Fibroblast of the aortic adventitia (primary cell): ENCODE data around the gene CDY1B. TPM values are rescaled to one million over a fixed set of nuclear protein-coding genes. Genes with fewer than 3 reads are reported as not detected.
"Not testable (repeated sequence)": the region's sequence is repeated elsewhere in the genome, so short reads cannot be mapped to it uniquely, and the experiment has no call there.

Experiments used
- DNase-seq: peaks from one replicate; pipeline ENCODE4 v3.0.0-alpha.2; 2010; ENCODE audit warnings: low read depth
- H3K4me3 ChIP-seq: 2 replicates; pipeline ENCODE4 v1.5.1; 2011; ENCODE audit warnings: low read depth, mild to moderate bottlenecking, control low read depth, low read length, moderate library complexity
- total RNA-seq: library from RNA; depleted of rRNA; stranded (reverse); fragments of >200 nt; gene quantifications from 2 replicates; pipeline ENCODE4 v1.2.3, GENCODE V29; 2012; ENCODE audit warnings: low replicate concordance

Gene CDY1B
- not detected in 2 replicates for total RNA-seq

- not testable (repeated sequence) for H3K4me3 ChIP-seq, DNase-seq
Measured at GRCh38 chrY:24047919-24048318, at the start of gene CDY1B. TSS of gene CDY1B (minus strand) at chrY:24048019. CDS start at chrY:24047688, 331 bp downstream.

- H3K4me3 ChIP-seq, DNase-seq: not testable (repeated sequence)
Measured at GRCh38 chrY:24049525-24049924, 1.7 kb upstream of the CDY1B start.

GRCh38 chrY:24043209-24043608 is 4.6 kb downstream of the CDY1B start:
- H3K4me3 ChIP-seq, DNase-seq: not testable (repeated sequence)

- DNase-seq, H3K4me3 ChIP-seq: not testable (repeated sequence)
Measured at GRCh38 chrY:24039008-24039718, 8.7 kb downstream of the CDY1B start.

- DNase-seq = not testable (repeated sequence)
Measured at GRCh38 chrY:24026212-24027103, 21.4 kb downstream of the CDY1B start.

More at GRCh38 chrY:24026212-24027103, 21.4 kb downstream of the CDY1B start:
- H3K4me3 ChIP-seq = not testable (repeated sequence)
